Psoas muscle (tissue), 8 donors: ENCODE results near the gene ATP6V1F. TPM values are rescaled to one million over a fixed set of nuclear protein-coding genes. Genes with fewer than 3 reads are reported as not detected.

Source experiments
- ATAC-seq, 4 donors: fragments of 200-7000 bp; cut with Tn5 transposase; one replicate each; pipeline ENCODE4 v1.9.1; 2020; ENCODE audit warnings: moderate library complexity in 3 of 4, mild to moderate bottlenecking in 2 of 4
- DNase-seq, 2 donors: peaks; one replicate each; pipeline ENCODE4 v3.0.0-alpha.2; 2020
- H3K27ac ChIP-seq: fragments of 200-600 bp; one replicate; pipeline ENCODE4 v1.8.0; 2022
- H3K27me3 ChIP-seq, 3 donors: fragments of 200-600 bp in 1 of 3; one replicate each; pipeline versions ENCODE4 v1.6.1 to v1.8.0; 2013 to 2022; ENCODE audit warnings: low read length in 2 of 3, mild to moderate bottlenecking in 2 of 3, moderate library complexity in 1 of 3; ENCODE audit not compliant: insufficient read depth in 3 of 3
- H3K36me3 ChIP-seq, 2 donors: fragments of 200-600 bp in 1 of 2; one replicate each; pipeline versions ENCODE4 v1.6.1 to v1.8.0; 2013 to 2022; ENCODE audit warnings: low read depth in 1 of 2, mild to moderate bottlenecking in 1 of 2, moderate library complexity in 1 of 2; ENCODE audit not compliant: insufficient read depth in 1 of 2
- H3K4me1 ChIP-seq: fragments of 200-600 bp; one replicate; pipeline ENCODE4 v1.8.0; 2022
- H3K4me3 ChIP-seq: fragments of 200-600 bp; one replicate; pipeline ENCODE4 v1.8.0; 2022; ENCODE audit warnings: mild to moderate bottlenecking
- H3K9me3 ChIP-seq: fragments of 200-600 bp; one replicate; pipeline ENCODE4 v1.8.0; 2022
- WGBS, 3 donors: extraction: QIAGEN DNeasy Blood & Tissue Kit; methylation state at CpG; one replicate each; pipeline versions ENCODE4 v1.1.6 to v1.1.7; 2013; 5-methylcytosine and 5-hydroxymethylcytosine counted together
- intact Hi-C, 2 donors: fragments of 100-400 bp; cut with DNase I; formaldehyde crosslinking; loops; one replicate each; pipeline versions ENCODE4 v1.11.0 to v1.14.2; 2022
- polyA plus RNA-seq, 3 donors: library from polyadenylated mRNA; stranded (reverse); fragments of 200-250 nt; gene quantifications; one replicate each; pipeline ENCODE4 v1.2.3, GENCODE V29; 2013
- total RNA-seq, 4 donors: library from RNA; stranded (reverse); fragmentation: NEBNext Ultra II Directional in 2 of 4; extraction: Animal tissue kit (Norgen Biotek cat#: 25700) in 2 of 4; gene quantifications; one replicate each; pipeline versions ENCODE4 v1.2.1 to v1.2.4, GENCODE V29; 2021 to 2023
- TF ChIP-seq, protein P1 (sequence below): fragments of 200-600 bp; IDR thresholded peaks from one replicate; pipeline ENCODE4 v1.8.0; 2022; ENCODE audit warnings: antibody characterized with exemption
- donor health status: healthy with polysubstance abuse.
- donor health status: DM: no; HTN: no; CAD: no; lungs with moderate emphysema.
- donor health status: Bipolar disorder and iron deficiency.
- donor health status: healthy.
- donor health status: DM: yes; HTN: yes; CAD: no.
- donor health status: DM: no; HTN: no; CAD: no.
- donor health status: DM: no; HTN: no; CAD: no.
- donor health status: DM: yes; HTN: yes; CAD: no.

Gene ATP6V1F
- total and polyA plus RNA-seq, 7 donors, result 103 to 210 (median 143) TPM

DNA sequence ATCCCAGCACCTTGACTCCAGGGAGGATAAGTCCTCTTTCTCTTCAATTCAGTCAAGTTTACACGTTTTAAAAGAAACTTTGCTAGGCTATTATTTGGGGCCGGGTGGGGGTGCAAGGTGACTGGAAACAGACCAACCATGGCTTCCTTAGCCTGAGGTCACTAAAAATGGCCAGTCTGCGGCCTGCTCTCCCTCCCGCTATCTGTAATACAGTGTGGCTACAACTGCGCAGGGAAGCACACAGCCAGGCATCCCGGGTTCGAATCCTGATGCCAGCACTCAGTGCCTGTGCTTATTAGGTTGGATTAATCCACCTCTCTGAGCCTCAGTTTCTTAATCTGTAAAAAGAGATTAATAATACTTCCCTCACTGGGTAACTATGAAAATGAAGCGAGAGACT is 19.5 kb downstream of the ATP6V1F start:
- WGBS, 3 donors, result 89 to 95% (median 90%) methylated on average over 8 of the region's 8 CpGs
- intact Hi-C loops, result loop anchor here (5.0 kb wide), 3 partner anchors 210 to 410 kb away; partner anchors contain the start of gene GARIN1A (in 1 of the 2)
- DNase-seq (no peak), ATAC-seq (no peak)
- Histone ChIP-seq H3K9me3 (no peaks in the 10 kb centered on the region), H3K4me3 (no peak overlapping the region), H3K27me3 (no peaks in the 10 kb centered on the region), H3K36me3 (no peaks in the 10 kb centered on the region), H3K4me1 (peaks cover 12% of the 10 kb centered on the region), H3K27ac (no peak overlapping the region)
- TF ChIP-seq, protein P1, sequence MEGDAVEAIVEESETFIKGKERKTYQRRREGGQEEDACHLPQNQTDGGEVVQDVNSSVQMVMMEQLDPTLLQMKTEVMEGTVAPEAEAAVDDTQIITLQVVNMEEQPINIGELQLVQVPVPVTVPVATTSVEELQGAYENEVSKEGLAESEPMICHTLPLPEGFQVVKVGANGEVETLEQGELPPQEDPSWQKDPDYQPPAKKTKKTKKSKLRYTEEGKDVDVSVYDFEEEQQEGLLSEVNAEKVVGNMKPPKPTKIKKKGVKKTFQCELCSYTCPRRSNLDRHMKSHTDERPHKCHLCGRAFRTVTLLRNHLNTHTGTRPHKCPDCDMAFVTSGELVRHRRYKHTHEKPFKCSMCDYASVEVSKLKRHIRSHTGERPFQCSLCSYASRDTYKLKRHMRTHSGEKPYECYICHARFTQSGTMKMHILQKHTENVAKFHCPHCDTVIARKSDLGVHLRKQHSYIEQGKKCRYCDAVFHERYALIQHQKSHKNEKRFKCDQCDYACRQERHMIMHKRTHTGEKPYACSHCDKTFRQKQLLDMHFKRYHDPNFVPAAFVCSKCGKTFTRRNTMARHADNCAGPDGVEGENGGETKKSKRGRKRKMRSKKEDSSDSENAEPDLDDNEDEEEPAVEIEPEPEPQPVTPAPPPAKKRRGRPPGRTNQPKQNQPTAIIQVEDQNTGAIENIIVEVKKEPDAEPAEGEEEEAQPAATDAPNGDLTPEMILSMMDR, result no peak

DNA sequence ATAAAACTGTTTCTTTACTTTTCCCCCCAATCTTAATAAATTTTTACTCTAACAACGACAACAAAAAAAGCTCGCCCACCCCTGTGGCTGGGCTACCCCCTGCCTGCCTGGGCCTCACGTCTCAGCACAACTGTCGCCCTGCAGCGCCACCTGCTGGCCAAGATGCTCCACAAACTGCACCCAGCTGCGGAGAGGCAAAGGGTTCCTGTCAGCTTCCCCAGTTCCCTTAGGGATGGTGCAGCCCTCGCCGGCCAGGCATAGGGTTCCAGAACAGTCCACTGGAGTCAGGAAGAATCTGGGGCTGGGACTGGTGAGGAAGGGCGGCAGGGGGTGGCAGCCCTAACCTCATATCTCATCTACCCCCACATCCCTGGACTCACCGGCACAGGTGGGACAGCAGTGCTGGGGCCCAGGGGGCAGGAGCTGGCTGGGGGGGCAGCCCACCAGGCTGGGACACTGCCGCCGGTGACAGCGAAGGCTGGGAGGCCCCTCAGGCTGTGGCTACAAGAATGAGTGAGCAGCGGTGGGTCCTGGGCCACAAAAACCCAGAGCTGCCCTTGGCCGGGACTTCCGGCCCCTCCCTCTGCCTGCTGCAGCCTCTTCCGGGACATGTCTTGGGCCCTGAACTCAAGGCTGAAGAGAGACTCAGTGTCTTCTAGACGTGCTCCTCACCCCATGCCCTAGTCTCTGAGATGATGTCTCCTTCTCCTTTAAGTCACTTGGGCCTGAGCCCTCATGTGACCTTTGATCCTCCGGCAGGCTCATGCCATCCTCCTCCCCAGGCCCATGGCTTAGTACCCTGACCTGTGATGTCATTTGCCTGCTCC is 21.2 kb downstream of the ATP6V1F start:
- H3K4me1 ChIP-seq, result peaks cover 12% of the 10 kb centered on the region
- TF ChIP-seq, protein P1, result peak; percentile 95
- intact Hi-C loops, result loop anchor here (5.0 kb wide), 3 partner anchors 212 to 412 kb away; partner anchors contain the start of gene GARIN1A (in 1 of the 2)
- DNase-seq, result peak; percentile 86 to 92
- H3K27ac ChIP-seq, result no peak overlapping the region
- H3K27me3 ChIP-seq, result no peaks in the 10 kb centered on the region
- peak; percentile 37 to 66 (median 49) for ATAC-seq
- H3K9me3 ChIP-seq, result no peaks in the 10 kb centered on the region
- H3K4me3 ChIP-seq, result no peak overlapping the region
- 40 to 50% (median 40%) methylated on average over 17 to 19 of the region's 19 CpGs for WGBS, 3 donors
- no peaks in the 10 kb centered on the region for H3K36me3 ChIP-seq

DNA sequence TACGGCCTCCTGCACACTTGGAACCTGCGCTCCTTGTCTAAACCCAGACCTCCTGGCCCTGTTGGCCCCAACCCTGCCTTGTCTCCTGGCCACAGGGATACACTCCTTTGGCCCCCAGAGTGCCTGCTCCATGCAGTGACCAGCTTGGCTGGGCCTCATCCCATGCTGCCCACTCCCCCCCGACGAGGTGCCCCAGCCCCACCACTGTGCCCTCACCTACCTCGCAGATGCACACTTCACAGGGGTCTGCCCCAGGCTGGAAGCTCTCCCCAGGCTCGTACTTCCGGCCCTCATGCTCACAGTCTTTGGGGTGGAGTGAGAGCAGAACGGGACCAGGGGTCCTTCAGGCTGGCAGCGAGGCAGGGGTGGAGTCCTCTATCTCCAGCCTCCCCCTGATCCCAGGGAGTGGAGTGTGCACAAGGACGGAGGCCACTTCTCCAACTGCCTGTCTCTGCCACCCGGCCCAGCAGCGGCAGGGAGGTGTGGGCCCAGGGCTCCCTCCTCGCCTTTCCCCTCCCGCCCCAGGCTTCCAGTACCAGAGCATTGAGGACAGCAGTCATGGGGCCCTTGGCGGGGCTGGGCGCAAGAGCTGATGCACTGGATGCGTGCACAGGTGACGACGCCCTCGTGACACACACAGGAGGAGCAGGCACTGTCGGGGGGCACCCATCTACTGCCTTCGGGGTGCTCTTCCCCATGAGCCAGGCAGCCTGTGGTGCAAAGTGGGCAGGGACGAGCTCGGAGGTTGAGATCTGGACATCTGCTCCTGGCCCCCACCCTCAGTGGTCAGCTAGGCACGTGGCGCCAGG is 22.1 kb downstream of the ATP6V1F start:
- Histone ChIP-seq H3K4me3 (no peak overlapping the region), H3K36me3 (no peaks in the 10 kb centered on the region), H3K27ac (no peak overlapping the region), H3K9me3 (no peaks in the 10 kb centered on the region), H3K4me1 (peaks cover 10% of the 10 kb centered on the region), H3K27me3 (peaks cover 0 to 7% (median 0%) of the 10 kb centered on the region in 3 donors)
- DNase-seq (peak in 1 of 2 donors; percentile 49), ATAC-seq (no peak)
- WGBS, 3 donors, result 80 to 84% (median 80%) methylated on average over 25 to 26 of the region's 26 CpGs
- intact Hi-C loops, result loop anchor here (5.0 kb wide), 3 partner anchors 212 to 412 kb away; partner anchors contain the start of gene GARIN1A (in 1 of the 2)
- TF ChIP-seq, protein P1, result no peak

DNA sequence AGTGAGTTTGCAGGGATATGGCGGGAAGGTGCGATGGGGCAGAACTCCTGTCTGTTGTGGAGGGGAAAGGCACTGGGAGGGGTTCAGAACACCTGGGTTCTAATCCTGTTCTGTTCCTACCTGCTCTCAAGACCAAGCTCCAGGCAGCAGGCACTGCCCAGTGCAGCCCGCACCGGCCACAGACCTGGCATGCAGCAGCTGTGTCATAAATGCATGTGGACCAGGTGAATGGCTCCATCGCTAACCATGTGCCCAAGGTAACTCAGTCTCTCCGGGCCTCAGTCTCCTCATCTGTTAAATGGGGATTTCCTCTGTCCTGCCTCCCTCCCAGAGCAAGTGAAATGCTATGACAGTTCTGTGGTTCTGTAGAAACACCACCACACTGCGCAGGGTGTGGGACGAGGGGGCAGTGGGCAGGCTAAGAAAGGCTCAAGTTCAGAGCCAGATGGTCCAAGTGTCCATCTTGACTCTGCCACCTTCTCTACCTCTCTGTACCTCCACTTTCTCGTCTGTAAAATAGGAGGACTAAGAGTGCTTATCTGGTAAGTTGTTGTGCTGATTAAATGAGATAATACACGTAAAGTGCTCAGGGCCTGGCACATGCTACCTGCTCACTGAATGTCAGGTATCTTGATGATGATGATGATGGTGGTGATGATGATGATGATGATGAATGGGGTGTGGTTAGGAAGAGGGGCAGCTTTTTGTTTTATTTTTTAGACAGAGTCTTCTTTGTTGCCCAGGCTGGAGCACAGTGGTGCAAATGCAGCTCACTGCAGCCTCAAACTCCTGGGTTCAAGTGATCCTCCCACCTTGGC is 22.9 kb downstream of the ATP6V1F start:
- Histone ChIP-seq H3K27ac (no peak overlapping the region), H3K4me1 (peaks cover 1% of the 10 kb centered on the region), H3K27me3 (peaks cover 0 to 7% (median 4%) of the 10 kb centered on the region in 3 donors), H3K9me3 (no peaks in the 10 kb centered on the region), H3K4me3 (no peak overlapping the region), H3K36me3 (no peaks in the 10 kb centered on the region)
- ATAC-seq (no peak), DNase-seq (peak in 1 of 2 donors; percentile 30)
- 87 to 91% (median 90%) methylated on average over 9 to 10 of the region's 10 CpGs for WGBS, 3 donors
- intact Hi-C loops, result no loop called here
- TF ChIP-seq, protein P1, result no peak
